HG03045 (cell line): Measurements from ENCODE around the gene EZH1.
A peak's percentile ranks its signal among the peaks of the same experiment; 100 is the strongest.

ENCODE experiments used
- ATAC-seq: cut with Tn5 transposase; IDR thresholded peaks from one replicate; pipeline ENCODE4 v1.9.1; 2021; ENCODE audit warnings: mild to moderate bottlenecking, moderate library complexity; ENCODE audit not compliant: unreplicated experiment

Gene EZH1

GRCh38 chr17:42744806-42745617 is at the start of gene EZH1:
EZH1 (minus strand) TSS chr17:42745040; CDS start chr17:42728941, 16,099 bp downstream.
- ATAC-seq = peak; percentile 80

DNA sequence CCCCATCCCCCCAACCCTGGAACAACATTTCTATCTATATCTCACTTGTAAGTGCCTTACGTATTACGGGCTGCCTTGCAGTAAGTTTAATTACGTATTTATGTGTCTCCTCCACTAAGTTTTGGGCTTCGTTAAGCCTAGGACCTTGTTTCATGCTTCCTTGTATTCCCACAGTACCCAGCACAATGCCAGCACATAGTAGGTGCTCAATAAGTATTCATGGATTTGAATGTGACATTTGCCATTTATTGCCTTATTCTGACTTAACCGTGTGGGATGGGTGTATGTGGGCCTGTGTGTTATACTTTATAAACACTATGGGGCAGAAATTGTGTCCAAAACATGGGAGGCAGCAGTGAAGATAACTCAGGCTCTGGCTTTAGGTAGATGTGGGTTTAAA is 47.7 kb upstream of the EZH1 start:
- no peak for ATAC-seq

- no peak for ATAC-seq
These were observed 47.1 kb upstream of the EZH1 start for GRCh38 chr17:42791948-42792347.

DNA sequence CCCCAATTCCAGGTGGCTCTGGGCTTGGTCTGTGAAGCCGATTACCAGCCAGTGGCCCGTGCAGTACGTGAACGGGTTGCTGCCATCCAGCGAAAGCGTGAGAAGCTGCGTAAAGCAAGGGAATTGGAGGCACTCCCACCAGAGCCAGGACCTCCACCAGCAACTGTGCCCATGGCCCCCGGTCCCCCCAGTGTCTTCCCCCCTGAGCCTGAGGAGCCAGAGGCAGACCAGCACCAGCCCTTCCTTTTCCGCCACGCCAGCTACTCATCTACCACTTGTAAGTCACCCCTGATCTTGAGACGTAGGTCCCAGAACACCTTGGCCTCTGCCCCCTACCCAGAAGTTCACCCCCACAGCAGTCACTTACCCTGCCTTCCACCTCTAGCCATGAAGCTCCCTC is 42.4 kb upstream of the EZH1 start:
- ATAC-seq = no peak

- ATAC-seq = no peak
These were observed 40.2 kb upstream of the EZH1 start for GRCh38 chr17:42784811-42785592.

GRCh38 chr17:42784409-42784808 is 39.6 kb upstream of the EZH1 start:
- no peak for ATAC-seq

- ATAC-seq = no peak
These were observed 38.9 kb upstream of the EZH1 start for GRCh38 chr17:42783791-42784138.

DNA sequence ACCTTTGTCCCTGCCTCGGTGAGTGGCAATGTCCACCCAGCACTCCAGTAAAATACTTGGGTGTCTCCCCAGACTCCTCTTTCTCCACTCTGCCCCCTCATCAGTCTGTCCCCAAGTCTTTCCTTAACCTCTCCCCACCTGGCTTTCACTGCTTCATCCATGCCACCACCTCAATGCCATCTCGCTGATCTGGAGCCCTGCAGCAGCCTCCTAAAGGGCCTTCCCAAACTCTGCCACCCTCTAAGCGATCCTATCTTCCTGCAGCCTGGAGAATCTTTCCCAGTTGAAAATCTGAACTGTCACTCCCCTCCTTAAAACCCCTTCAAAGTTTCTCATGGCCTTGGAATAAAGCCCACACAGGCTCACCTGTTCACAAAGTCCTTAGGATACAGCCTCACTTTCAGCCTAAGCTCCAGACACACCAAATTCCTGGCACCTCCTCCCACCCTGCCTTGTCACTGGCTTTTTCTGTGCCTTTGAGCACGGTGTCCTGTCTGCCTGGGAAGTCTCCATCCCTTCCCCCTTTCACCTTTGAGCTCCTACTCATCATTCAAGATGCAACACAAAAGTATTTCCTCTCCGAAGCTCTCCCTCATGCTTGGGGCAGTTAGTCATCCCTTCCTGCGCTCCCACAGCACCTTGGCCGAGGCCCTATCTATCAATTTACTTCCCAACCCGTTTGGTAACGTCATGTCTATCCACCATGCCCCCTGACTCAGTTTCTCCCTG is 38.4 kb upstream of the EZH1 start:
- ATAC-seq = no peak

DNA sequence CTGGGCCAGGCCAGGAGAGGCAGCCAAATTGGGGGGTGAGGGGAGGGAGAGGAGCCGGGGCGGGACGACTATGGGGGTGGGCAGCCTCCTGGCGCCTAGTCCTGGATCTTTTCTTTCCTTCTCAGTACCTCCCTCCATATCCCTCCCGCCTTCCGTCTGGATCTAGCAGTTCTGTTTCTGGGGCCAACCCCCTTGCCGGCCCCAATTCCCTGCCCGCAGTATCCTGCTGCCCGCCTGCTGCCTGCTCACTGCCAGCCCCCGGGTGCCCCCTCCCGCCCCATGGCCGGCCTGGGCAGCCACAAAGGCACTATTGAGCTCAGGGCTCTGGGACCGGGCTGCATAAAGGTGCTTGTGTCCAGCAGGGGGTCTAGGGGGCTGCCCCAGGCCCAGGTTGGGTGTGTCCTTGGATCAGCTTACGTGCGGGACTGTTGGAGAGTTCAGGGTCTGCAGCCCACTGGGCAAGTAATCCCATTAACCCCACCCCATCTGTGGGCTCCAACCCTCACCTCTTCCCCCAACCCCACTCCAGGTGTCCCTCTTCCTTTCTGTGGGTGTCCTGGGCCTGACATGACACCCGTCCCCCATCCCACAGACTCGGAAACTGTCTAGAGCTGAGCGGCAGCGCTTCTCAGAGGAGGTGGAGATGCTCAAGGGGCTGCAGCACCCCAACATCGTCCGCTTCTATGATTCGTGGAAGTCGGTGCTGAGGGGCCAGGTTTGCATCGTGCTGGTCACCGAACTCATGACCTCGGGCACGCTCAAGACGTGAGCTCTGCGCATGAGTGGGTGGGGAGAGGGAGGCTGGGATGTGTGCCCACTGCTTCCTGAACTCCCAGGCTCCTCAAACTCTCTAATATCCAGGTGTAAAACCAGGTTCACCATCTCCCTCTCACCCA is 37.6 kb upstream of the EZH1 start:
- ATAC-seq = no peak

- ATAC-seq = no peak
These were observed 36.9 kb upstream of the EZH1 start for GRCh38 chr17:42781639-42782165.

DNA sequence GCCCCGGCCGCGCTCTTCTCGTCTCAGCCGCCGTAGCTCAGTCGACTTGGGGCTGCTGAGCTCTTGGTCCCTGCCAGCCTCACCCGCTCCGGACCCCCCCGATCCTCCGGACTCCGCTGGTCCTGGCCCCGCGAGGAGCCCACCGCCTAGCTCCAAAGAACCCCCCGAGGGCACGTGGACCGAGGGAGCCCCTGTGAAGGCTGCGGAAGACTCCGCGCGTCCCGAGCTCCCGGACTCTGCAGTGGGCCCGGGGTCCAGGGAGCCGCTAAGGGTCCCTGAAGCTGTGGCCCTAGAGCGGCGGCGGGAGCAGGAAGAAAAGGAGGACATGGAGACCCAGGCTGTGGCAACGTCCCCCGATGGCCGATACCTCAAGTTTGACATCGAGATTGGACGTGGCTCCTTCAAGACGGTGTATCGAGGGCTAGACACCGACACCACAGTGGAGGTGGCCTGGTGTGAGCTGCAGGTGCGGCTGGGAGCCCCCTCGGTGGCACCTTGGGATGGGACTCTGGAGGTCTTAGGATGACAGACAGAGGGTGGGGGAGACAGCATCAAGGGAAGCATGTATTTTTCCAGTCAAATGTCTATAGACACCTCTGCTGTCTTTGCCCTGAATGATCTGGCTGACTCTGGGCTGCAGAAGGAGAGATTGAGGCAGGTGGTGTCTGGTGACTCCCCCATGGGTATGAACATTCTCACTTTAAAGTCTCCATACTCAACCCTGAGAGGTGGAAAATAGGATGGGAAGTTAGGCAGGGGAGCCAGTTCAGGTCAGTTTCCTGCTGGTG is 36.2 kb upstream of the EZH1 start:
- ATAC-seq = no peak

GRCh38 chr17:42779936-42780850 is 35.4 kb upstream of the EZH1 start, which contains the start of gene WNK4:
WNK4 (plus strand) TSS chr17:42780610; CDS start chr17:42780699, 89 bp downstream.
- ATAC-seq = no peak

DNA sequence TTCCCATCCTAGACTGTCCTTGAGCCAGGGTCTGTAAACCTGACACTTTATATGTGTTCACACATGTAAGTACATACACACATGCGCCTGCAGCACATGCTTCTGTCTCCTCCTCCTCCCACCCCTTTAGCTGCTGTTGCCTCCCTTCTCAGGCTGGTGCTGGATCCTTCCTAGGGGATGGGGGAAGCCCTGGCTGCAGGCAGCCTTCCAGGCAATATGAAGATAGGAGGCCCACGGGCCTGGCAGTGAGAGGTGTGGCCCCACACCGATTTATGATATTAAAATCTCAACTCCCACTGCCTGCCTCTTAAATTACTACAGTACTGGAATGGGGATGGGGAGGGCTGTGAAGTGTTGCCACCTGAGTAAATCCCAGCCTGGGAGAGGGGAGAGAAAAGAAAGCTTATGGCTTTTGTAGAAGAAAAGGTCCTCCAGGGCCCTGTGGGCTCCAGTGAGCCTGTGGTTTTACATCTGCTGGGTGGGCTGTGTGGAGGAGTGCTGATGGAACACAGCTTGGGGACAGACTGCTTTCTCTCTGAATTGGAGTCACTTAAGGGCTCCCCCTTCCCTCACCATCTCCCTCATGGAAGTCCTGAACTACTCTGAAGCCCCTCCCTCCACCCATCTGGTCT is 34.6 kb upstream of the EZH1 start:
- no peak for ATAC-seq

GRCh38 chr17:42778570-42778969 is 33.7 kb upstream of the EZH1 start:
- no peak for ATAC-seq

DNA sequence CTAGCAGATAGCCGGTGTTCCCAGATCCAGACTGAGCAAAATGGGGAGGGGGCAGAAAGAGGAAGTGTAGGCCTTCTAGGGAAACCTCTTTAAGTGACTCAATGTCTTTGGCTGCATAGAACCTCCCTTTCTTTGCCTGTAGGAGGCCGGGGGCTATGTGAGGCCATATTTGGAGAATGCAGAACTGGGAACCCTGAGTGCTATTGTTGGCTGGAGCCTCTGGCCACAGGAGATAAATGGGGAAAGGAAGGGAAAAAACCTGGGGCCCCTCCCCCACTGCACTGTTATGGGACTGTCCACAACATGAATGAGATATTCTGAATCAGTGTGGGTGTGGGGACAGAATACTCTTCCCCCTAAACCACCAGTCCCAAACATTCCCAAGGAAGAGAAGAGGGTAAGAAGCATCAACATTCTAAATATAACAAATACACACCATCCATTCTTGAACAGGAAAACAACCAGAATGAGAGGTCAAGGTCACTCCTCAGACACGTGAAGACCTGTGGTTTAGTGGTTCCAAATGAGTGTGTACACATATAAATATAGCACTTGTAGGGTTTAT is 30.8 kb upstream of the EZH1 start:
- no peak for ATAC-seq

DNA sequence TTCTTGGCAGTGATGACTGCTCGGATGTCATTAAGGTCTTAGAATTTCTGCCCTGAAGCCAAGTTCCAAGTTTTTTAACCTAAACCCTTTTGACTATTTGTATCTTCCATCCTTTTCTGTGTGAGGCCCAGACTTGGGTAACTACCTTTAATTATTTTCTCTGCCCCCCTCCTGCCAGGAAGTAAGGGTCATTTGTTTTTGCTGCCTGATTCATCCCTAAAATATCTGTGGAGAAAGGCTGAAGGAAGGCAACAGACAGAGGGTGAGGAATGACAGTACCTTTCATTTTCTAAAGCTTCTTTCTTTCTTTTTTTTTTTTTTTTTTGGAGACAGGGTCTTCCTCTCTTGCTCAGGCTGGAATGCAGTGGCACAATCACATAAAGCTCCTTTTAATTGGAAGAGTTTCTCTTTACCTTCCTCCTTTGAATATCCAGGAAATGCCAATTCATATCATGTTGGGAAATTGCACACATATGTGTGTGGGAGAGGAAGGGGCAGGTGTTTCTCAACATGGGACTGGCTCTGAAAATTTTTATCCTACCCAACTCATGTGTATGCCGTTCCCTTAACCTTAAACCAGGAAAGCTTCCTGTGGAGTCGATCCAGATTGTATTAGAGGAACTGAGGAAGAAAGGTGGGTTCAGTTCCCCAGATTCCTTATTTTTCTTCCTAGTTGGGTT is 29.4 kb upstream of the EZH1 start:
- no peak for ATAC-seq
